D341Med (cell line): ENCODE data around the gene GSTM3.
"Not testable (repeated sequence)": the region's sequence is repeated elsewhere in the genome, so short reads cannot be mapped to it uniquely, and the experiment has no call there.

Experiments
- DNase-seq: peaks from one replicate; pipeline ENCODE4 v3.0.0; 2012; ENCODE audit warnings: low spot score

The GSTM3 gene

DNA sequence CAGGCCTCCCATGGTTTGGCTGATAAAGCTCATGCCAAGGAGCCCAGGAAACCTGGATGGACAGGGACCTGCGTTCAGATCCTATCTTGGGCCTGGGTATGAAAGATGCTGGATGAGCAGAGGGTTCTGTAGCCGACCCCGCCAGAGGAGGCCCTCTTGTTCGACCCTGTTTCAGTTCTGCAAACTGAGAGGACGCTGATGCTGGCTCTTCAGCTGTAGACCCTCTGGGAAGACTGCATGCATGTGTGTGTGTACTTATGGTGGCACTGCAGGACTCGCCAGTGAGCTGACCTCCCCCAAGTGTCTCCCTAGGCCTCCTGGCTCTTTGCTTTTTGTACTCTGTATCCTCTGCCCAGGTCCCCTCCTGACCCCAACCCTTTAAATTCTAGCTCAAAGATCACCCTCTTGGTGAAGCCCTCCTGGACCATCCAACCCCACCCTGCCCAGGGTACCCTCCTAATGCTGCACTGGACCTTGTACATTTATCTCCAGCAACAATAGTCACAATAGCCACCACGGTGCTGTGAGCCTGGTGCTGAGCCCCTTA, 21.3 kb upstream of the GSTM3 start:
- no peak for DNase-seq

GRCh38 chr1:109761227-109762038, 20.6 kb upstream of the GSTM3 start:
- no peak for DNase-seq

DNA sequence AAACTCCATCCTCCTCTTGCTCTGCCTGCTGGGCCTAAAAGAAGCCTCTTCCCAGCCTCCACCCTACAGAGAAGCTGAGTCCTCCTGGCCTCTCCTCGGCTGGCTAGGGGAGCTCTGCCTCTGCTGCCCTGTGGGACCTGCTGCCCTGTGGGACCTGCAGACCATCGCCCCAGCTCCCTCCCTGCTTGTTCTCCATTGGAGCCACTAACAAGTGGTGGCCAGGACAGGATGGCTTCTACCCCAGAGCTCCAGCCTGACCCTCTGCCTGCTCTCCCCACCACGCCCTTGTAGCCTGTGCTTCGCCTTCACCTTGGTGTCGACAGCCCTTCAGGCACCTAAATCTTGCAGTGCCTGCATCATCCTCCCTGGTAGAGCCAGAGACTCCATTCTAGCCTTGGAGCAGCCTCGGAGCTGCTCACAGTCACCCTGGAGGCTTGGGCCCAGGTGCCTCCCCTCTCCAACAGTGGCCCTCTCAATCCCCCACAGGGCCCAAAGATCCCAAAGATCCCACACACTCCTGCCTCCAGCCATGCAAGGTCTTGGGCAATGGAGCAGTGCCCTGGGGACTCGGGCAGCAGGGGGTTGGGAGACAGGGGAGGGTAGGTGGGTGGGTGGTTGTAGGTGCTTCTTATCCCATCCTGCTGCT, 19.9 kb upstream of the GSTM3 start:
- no peak for DNase-seq

- no peak for DNase-seq
Observed at GRCh38 chr1:109759513-109760334, 18.9 kb upstream of the GSTM3 start.

DNA sequence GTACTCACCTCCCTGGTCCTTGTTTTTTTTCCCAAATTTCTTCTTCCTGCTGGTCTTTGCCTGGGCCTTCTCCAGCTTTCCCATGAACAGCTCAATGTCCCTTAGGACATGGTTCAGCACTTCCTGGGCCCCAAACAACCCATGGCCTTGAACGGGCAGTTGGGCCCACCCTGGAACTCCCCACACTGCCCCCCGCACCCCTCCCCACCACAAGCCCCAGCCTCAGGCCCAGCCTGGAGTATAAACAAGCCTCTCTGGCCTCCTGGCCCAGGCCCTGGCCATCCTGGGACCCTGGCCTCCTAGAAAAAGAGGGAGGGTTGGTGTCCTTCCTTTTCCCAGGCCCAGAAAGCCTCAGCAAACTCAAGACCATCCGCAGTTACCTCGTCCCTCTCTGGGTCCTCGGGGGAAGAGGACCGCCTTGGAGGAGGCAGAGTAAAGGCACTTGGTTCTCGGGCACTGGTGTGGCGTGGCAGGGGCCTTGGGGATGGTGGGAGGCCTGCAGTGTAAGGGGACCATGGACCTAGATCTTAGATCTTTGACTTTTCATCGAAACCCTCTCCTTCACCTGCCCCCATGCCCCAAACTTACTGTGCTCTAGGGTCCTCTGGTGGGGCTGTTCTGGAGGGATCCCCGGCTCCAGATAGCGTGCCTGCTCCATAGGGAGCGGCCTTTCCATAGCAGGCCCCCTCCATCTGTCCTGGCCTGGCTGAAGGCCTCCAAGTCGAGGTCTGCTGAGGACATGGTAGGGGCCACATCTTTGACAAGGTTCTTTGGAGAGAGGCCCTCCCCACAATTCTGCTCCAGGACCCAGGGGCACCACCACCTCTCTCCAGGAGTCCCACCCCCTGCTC, 17.3 kb upstream of the GSTM3 start:
- no peak for DNase-seq

- no peak for DNase-seq
Observed at GRCh38 chr1:109756848-109757521, 16.1 kb upstream of the GSTM3 start.

- DNase-seq = not testable (repeated sequence)
Observed at GRCh38 chr1:109756325-109756724, 15.5 kb upstream of the GSTM3 start.

DNA sequence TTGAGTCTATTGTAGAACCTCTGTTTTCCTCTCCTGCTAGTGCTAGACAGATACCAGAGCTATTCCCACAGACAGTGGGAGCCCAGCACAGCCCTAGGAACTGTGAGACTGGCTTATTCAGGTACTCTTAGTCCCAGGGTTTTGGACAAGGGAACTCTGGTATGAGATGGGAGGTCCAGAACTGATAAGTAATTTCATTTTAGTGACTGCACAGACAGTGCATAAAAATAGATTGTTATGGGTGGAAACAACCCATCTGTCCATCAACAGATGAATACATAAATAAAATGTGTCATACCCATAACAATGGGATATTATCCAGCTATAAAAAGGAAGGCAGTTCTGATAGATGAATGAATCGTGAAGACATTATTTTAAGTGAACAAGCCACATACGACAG, 13.9 kb upstream of the GSTM3 start:
- no peak for DNase-seq

DNA sequence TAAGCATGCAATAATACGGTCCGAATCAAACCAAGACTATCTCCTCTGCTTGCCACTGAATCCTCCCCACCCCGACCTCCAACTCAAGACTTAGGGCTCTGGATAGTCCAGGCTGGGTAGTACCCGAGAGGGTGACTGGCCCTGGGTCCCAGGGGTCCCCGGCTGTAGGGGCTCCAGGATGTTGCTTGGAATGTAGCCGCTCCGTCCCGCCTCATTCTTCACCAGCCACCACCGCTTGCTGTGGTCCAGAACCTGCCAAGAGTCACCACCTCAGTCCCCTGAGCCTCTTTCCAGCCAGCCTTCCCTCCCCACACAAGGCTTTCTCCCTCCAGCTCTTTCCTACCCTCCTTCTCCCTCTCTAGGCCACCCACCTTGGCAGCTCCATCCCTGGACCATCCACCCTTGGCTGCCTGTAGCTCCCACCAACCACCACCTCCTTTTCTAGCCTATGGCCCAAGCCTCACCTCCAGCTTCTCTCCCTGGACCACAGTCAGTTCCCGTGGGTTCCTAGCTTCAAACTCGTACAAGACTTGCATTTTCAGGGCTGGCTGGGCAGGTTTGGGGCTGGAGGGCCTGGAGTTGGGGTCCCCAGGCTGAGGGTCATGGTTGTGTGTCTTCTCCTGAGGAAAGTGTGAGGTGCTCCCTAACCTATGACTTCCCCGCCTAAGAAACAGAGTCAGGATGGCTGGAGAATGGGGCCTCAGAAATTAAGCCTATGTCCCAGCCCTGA, 10.9 kb upstream of the GSTM3 start:
- DNase-seq = no peak

GRCh38 chr1:109750920-109751319, 10.1 kb upstream of the GSTM3 start:
- no peak for DNase-seq

GRCh38 chr1:109750241-109750882, 9.5 kb upstream of the GSTM3 start:
- DNase-seq = no peak

DNA sequence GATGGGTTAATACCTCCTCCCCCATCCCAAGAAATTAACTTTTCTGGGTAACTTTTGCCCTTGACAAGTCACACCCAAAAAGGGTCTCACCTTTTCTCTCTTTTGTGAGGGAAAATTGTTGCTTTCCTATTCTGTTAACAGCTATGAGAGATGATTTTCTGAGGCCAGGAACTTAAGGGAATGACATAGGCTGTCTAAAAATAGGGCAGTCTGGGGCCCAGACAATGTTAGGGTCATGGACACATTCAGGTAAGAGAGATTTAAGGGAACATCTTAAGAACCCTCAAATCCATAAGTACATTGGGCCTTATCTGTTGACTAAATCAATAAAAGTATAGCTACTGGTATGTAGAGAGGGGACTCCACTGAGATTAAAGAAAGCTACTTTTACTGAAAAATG, 8.4 kb upstream of the GSTM3 start:
- DNase-seq = no peak

- DNase-seq = not testable (repeated sequence)
Observed at GRCh38 chr1:109748311-109748710, 7.5 kb upstream of the GSTM3 start.

GRCh38 chr1:109739738-109740614, 862 bp downstream of the GSTM3 start:
- DNase-seq = peak; percentile 89

GRCh38 chr1:109733236-109733870, 7.5 kb downstream of the GSTM3 start:
- DNase-seq = no peak

DNA sequence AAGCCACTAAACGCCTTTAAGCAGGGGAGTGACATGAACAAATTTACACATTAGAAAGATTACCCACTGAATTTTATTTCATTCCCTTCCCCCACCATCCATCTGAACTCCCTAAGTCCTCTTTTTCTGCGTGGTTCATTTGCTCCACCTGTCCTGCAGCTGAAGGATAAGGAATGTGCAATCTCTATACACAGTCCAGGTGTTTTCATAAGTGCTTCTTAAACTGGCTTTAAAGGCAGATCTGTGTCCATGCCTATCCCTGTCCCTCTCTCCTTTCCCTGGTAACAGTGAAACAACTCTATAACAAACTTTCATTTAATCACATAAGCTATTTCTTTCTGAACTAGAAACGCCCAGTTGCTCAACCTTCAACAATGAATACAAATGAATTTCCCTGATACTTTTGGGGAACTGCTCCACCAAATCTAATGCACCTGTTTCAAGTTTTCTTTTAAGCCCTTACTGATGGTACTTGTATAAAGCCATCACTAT, 8.4 kb downstream of the GSTM3 start:
- no peak for DNase-seq

DNA sequence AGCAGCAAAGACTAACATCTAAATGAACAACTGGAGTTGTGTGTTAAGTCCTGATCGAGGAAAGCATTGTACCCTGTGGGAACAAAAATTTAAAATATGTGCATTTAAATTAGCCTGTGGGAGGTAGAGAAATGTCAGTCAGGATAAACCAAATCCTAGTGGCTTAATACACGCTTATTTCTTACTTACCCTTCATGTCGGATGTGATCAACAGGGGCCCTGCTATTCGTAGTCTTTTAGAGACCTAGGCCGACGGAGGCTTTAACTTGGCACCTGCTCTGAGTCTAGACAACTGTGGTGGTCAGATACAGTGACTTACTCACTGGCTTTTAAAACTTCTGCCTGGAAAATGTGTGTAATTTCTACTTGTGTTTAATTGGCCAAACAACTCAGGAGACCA, 10.2 kb downstream of the GSTM3 start:
- no peak for DNase-seq

DNA sequence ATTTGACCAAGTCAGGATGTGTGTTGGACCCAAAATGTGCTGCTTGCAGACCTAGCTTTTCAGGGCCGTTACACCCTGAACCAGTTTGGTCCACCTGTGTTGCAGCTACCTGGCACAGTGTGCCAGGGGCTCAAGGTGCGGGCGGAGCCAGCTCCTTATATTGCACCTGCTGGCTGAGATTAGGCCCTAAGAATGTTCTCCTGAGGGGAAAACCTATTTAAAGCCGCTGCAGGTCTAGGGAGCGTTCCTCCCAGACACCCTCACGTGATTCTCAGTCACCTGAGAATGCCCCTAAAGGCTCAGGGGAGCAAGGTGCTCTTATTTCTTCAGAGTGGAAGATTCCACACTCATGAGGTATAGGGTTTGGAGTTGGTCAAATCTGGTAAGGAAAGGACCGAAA, 12.0 kb downstream of the GSTM3 start:
- no peak for DNase-seq
